Activated T-helper 1 cell treated with anti-CD3 and anti-CD28 coated beads, Interleukin-2, amount 50 U/mL, for 16 hours (primary cell): ENCODE data around the gene MEIS2.

Experiments used
- DNase-seq, 2 donors: peaks; one replicate each; pipeline ENCODE4 v3.0.0-alpha.2; 2020; ENCODE audit warnings: low read depth in 1 of 2, low spot score in 1 of 2

The MEIS2 gene

DNA sequence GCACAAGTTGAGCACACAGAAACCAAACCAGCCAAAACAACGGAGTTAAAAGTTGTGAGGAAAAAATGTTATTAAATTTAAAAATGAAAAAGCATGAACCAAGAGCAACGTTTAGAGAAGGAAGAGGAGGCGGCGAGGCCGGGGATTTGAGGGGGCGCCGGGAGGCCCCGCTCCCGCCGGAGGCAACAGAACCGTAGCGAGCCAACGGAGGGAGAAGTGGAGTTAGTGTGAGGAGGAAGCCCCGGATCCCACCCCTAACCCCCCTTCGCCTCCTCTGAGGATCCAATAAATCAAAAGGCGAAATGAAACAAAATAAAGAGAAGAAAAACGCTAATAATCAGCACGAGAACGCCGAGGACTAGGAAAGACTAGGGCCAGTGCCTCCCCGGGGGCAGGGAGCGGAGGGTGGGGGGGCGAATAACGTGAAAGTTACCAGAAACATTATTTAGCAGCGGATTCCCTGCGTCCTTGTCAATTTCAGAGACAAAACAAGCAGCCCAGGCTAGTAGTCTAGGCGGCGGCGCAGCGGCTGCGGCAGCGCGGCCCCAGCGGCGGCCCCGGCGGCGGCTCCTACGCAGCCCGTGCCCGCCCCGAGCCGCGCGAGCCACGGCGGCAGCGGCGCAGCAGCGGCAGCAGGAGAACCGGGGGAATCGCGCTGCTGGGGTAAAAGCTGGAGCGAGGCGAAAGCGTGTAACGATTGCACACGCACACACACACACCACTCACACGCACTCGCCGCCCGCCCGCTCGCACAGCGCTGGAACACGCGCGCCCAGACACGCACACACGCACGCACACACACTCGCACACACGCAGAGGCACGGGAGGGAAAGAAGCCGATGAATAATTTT lies 1.7 kb downstream of the MEIS2 start:
- DNase-seq: no peak

DNA sequence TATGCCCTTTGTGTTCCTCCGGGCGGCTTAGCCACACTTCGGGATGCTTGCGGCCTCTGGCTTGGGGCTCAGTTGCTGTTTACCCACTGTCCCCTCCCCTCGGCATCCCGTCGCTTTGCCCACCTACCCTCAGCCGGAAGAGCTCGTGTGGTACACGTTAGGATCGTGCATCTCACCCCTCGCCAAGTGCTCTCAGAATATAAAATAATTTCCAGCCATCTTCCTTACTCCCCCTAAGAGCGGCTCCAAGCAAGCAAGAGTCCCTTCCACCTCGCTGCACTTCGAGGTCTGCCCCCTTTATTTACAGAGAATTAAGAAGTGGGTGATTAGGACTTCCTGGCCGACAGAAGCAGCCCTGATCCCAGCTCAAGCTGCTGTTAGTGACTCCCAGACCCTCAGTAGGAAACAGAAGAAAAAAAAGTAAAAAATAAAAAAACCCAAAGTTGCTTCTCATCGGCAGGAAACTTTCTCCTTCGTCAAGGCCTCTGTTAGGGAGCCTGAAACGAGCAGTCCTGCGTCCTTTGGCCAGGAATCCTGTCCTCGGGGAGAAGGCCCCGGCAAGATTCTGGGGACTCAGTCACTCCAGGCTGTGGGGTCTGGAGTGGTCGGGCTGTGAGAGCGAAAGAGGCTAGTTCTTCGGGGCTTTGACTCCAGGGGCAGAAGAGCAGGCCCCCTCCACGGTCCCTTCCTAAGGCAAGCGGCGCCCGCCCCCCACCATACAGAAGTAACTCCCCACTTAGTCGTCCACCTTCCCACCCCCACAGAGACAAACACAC lies 3.0 kb downstream of the MEIS2 start:
- no peak for DNase-seq

GRCh38 chr15:37096558-37097143 lies 3.7 kb downstream of the MEIS2 start:
- DNase-seq: no peak

DNA sequence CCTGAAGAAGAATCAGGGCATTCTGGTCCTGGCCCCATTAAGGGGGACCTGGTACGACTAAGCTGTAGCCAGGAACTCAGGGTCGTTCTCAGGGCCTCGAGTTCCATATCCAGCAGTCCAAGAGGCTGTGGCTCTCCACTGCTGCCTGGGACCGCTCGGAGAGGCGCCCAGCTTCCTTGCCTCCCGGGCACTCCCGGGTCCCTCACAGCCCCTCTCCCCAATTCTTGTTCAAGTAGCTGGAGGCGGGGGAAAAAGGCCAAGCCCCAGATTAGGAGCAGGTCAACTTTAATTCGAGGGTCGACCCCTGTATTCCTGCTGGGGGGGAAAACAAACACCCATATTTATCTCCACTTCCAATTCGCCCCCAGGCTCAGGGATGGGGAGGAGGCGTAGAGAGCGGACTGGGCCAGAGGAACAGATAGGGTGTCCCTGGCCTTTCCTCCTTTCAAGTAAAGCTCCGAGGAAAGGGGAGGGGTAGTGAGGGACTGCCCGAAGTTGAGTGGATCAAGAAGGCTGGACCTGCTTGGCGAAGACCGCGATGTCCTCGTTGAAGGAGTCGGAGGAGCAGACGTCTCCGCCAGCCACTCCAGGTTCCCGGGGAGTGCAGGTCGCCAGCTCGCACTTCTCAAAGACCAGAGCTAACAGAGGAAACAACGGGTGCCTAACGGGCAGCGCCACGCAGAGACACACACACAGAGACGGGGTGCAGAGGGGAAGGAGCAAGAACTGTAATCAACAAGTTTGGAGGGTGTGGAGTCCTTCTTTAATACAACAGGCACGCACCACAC lies 4.4 kb downstream of the MEIS2 start:
- no peak for DNase-seq

DNA sequence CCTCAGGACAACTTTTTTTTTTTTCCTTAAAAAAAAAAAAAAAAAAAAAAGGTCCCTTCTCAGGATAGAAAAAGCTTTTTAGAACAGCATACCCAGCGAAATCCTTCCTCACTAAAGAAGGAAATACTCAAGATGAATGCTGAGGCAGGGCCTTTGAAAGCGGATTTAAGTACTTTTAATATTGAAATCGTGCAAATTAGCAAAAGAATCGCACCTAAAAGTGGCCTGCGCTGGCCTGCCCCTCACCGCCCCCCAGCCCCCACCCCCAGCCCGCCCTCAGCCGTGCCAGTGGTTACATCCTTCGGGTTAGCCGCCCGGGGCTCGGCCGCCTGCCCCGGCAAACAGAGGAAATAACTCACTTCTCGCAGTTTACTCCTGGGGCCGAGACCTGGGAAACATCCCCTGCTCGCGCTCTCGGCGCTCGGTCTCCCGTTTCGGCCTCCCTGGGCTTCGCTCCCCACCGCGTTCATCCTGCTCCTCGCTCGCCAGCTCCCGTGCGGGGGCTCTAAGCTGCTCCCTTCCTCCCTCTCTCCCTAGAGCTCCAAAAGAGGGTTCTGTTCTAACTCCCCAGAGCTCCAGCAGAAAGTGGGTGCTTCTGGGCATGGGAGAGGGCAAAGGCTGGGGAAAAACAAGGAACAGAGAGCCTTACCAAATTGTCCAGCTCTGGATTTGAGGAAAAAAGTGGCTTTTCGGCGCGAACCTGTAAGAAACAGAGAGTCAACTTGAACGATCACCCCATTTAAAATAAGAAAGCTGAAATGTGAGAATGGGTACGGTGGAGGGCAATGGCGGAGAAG lies 5.2 kb downstream of the MEIS2 start:
- no peak for DNase-seq

DNA sequence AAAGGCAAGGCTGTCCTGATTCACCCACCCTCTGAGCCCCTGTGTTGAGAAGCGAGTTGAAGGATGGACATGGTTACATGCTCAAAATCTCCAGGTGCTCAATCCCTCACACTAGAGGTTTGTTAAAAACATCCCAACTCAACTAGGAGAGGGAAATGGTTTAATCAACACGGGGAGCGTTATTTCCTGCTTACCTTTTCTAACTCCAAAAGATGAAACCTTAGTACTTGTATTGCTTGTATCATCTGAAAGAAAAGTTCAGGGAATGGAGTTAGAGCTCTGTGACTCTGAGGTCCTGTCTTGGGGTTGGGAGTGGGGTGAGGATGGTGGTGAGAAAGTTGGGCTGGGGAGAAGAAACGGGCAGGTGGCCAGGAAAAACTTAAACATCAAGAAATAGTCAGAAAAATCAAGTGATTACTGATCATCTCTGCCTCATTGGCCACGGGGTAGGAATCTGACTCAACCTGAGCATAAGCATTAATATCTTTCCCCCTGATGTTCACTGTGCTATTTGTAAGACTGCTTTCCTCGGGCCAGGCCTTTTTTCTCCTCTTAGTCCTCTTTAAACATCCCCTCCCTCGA lies 5.9 kb downstream of the MEIS2 start:
- no peak for DNase-seq

DNA sequence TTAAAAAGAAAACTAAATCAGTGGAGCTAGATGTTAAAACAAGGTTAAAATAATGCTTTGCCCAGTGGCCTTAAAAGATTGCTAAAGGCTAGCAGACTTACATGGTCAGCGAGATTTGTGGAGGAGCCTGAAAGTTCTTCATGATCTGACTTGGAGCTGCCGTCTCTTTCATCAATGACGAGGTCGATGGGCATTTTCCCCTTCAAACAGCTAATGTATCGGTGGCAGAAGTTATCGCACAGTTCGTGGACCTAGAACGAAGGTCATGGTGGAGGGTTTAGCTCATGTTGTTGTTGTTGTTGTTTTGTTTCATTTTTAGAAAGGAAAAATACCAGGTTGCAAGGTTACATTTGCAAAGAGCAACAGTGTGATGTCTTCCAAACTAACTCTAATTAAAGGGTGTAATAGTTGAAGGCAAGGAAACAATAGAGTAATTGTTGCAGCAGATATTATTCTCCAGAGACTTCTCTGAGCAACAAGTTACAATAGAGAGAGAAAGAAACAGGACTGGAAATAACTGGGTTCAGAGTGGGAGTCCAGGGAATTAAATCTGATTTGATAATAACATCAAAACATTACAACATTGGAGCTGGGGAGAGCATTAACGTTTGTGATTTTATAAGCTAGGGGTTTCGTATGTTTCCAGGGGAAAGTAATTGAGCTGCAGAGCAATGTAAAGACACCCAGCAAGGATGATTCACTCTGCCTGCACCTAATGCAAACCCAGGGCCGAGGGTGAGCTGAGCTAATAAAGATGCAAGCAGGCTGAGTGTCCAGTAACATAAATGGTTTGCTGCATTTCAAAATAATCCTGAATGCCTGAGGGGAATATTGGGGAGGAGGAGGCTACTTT lies 6.6 kb downstream of the MEIS2 start:
- no peak for DNase-seq

DNA sequence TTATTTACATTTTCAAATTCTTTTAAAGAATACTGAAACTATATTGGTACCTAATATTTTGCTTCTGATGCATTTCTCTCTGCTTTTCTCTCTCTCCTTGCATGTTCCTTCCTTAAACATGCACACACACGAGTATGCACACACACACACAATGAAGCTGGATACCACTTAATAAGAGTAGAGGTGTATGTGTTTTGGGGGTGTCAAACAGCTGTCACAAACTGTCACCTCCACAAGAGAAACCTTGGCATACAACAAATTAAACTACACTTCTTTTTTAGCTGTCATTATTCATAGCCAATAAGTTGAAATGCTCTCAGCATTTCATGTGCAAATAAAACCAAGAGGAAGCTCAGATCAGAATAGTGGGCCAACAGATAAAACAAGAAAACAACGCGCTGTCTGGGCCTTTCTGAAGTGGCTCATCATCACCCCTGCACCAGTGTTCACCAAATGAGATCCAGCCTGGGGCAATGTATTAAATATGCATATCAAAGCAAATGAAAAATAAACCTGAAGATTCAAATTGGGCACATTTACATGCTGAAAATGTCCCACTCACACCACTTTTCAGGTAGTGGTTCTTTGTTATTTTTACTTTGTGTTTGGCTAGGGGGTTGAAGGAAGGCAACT lies 9.7 kb downstream of the MEIS2 start:
- DNase-seq: no peak

DNA sequence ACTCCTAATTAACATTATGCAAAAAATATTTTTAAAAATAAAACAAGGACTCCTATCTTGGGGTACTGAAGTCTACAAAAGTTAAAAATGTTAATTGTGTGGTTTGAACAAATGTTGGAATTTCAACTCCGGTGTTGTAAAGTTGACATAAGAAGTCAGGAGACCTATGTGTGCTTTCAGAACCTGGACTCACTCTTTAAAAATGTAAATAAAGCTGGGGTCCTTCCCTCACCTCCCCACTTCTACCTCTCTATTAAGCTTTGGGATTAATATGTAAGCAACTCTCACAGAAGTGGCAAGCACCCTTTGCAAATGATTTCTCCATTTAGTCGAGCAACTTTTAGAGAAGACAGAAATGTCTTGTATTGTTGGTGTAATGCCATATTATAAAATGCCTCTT lies 11.9 kb downstream of the MEIS2 start:
- DNase-seq: no peak

GRCh38 chr15:37087131-37087588 lies 13.2 kb downstream of the MEIS2 start:
- DNase-seq: no peak

- DNase-seq: no peak
These were observed 13.8 kb downstream of the MEIS2 start for GRCh38 chr15:37086521-37086920.

DNA sequence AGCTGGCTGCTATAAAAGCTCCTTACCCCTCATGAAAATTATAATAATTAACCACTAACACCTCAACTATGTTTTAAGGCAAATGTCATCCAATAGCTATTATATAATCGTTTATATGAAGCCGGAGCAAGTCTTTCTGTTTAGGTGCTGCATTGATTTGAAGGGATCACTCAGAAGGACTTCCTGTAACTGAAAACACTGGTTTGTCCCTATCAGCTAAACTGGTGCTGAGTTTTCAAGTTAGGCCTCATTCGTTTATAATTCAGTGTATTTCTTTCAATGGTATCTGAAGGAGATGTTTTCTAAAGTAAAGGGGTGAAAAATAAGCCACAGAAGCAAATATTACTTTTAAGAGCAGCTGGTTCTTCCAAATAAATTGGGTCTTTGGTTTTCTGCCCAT lies 14.2 kb downstream of the MEIS2 start:
- no peak for DNase-seq

DNA sequence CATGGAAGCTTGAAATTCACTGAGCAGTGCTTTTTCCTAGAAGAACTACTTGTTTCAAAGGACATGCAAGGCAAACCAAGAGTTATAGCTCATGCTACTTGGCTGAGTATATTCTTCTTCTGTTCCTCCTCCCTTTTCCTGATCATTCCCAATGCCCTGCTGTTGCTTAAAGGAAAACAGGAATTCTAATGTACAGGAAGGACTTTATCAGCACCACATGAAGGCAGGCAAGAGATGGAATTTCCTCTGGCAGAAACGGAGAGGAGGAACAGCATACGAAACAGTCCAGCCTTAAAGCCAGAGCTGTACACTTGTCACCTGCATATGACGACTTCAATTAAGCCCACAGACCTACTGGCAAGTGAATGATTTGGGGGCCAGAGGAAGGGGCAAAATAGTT lies 15.7 kb downstream of the MEIS2 start:
- DNase-seq: no peak

- no peak for DNase-seq
These were observed 16.7 kb downstream of the MEIS2 start for GRCh38 chr15:37083610-37084009.

GRCh38 chr15:37081983-37082382 lies 18.4 kb downstream of the MEIS2 start:
- DNase-seq: no peak

GRCh38 chr15:37080261-37080921 lies 20.0 kb downstream of the MEIS2 start:
- DNase-seq: no peak

- DNase-seq: no peak
These were observed 20.6 kb downstream of the MEIS2 start for GRCh38 chr15:37079726-37080125.

- no peak for DNase-seq
These were observed 21.8 kb downstream of the MEIS2 start for GRCh38 chr15:37078566-37078965.
